Activated CD8-positive, alpha-beta memory T cell treated with anti-CD3 and anti-CD28 coated beads for 4 hours (primary cell): ENCODE data around the gene ALK.

ENCODE experiments used
- DNase-seq, 2 donors: peaks; one replicate each; pipeline ENCODE4 v3.0.0-alpha.2; 2020; ENCODE audit warnings: low read depth in 2 of 2

Gene ALK

GRCh38 chr2:29528891-29529520 is 392.4 kb downstream of the ALK start:
- DNase-seq: no peak

DNA sequence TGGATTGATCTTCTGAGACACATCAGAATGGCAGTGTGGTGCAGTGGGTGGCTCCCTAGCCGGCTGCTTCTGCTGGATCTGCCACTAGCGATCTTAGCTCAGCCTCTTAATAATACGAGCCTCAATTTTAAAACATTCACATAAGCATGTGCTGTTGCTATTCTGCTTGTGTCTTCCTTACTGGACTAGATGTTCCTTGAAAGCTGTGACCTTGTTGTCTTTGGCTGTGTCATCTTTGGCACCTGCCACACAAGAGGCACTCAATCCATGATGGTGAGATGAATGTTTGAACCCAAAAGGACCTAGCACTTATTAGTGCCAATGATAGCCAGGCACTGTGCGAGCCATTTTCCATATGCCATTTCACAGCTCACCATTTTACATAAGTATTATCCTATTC is 393.0 kb downstream of the ALK start:
- DNase-seq: no peak

GRCh38 chr2:29527947-29528346 is 393.4 kb downstream of the ALK start:
- DNase-seq: no peak

DNA sequence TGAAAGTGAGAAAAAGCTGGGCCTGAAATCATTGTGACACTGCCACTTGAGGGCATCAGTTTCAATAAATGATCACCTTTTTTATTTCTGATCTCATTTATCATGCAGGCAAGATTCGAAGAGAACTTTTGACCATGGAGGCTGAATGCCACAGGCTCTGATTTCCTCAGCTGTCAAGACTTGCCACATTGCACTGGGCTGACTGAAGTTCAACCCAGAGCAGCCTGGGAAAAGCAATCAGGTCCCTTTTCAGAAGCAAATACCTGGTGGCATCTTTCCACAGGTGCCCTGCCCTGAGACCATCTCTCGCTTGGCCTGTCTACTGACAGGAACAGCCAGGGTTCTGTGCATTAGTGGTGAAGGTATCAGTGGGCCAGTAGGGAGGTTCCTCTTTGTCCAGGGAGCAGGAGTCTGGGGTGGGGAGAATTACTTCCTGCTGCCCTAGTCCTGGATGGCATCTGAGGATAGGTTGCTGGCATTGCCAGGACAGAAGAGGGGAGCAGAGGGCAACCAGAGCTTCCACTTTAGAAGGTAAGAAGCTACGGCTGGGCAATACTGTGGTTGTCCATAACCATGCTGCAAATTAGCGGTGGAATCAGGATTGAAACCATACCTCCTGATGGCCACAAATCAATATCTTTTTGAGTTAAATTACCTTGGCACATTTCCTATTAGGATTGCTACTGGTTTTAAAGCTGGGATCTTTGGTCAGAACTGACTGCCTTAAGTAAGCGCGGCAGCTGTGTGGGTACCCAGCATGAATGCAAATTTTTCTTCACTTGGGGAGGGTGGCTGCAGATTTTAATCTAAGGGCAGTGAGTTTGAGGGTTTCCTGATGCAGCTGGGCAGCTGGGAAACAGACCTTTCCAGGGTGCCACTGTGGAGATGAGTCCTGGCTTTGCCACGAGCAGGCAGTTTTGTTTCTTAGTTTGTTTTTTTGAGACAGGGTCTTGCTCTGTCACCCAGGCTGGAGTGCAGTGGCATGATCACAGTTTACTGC is 394.5 kb downstream of the ALK start:
- DNase-seq: no peak

DNA sequence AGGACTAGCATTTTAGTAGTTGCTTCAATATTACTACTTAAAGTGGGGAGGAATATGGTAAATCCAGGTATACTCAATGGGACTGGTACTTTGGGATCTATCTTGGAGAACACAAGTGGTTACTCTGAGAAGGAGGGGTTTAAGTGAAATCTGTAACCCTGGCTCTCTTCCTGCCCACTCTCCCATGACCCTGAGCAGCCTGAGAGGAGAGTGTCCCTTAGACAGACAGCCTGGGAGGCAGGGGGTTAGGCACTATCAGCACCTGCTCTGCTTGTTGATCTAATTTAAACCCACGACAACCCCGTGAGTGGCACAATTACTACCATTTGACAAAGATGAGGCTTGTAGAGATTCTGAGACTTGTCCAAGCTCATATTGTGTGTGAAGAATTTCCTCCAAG is 395.5 kb downstream of the ALK start:
- DNase-seq: no peak

DNA sequence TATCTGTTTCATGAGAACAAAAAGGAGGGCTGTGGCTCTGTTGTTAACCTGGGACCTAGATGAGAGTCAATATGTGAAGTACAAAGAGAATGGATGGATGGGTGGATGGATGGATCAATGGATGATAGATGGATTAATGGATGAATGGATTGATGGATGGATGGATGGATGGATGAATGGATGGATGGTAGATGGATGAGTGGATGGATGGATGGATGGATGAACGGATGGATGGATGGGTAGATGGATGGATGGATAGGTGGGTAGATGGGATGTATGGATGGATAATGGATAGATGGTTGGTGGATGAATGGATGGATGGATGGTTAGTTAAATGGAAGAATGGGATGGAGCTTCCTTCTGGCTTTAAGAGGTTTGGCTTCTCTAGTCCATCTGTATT is 396.7 kb downstream of the ALK start:
- no peak for DNase-seq

- no peak for DNase-seq
Measured at GRCh38 chr2:29522951-29523669, 398.3 kb downstream of the ALK start.

DNA sequence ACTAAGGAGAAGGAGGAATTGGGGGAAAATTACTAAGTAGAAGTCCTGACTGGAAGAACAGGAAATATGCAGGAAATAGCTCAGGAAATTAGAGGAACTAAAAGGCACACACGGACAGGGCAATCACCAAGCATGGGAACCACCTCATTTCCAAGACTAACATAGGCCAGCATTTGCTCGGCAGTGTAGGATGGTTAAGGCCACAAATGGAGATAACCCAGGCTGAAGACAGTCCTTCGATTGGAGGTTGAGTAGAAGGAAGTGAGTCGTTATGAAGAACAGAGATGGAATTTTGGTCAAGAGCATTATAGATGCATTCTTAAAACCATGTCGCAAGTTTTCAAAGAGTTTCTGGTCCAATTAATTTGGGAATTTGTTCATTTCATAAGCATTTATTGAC is 401.4 kb downstream of the ALK start:
- DNase-seq: no peak

- DNase-seq: no peak
Measured at GRCh38 chr2:29519338-29519925, 402.0 kb downstream of the ALK start.

DNA sequence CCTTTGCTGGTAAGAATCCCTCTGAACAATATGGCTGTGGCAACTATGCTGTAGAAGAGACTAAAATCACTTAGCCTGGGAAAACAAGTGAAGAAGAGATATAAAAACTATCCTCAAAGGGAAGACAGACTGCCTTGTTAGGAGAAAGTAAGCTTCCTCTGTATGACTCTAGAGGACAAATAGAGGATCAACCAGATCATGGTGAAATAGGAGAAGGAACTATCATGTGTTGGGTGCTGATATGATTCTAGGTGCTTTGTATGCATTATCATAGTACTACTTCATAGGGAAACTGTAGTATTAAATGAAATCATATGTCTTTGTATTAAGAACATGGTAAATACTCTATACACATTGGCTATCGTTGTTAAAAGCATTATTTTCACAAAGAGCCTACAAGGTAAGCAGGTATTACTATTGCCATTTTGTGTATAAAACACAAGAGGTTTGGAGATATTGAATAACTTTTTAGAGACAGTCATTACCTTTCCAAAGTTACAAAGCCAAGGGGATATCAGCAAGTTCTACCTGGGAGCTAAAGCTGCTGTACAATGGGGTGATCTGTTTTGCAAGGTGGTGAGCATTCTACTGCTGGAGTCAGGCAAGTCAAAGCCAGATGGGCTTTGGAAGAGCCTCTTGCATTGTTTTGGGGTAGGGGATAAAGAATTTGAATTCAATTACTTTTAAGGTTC is 402.6 kb downstream of the ALK start:
- no peak for DNase-seq

DNA sequence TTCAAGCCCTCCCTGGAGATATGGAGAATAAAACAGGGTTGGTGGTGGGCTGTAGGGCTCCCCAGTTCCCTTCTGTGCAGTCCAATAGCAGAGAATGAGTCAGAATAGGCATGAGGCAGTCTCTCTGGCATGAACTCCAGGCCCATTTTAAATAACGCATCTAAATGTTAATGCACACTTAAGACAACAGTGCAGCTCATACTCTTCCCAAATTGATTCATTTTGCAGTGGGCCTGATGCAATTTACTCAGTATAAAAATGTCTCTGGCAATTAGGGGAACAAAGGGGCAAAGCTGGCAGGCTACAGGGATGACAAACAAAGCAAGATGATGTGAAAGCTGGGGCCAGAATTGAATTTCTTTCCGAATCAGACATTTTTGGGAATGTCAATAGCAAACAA is 403.4 kb downstream of the ALK start:
- no peak for DNase-seq

GRCh38 chr2:29517413-29517812 is 404.0 kb downstream of the ALK start:
- no peak for DNase-seq

DNA sequence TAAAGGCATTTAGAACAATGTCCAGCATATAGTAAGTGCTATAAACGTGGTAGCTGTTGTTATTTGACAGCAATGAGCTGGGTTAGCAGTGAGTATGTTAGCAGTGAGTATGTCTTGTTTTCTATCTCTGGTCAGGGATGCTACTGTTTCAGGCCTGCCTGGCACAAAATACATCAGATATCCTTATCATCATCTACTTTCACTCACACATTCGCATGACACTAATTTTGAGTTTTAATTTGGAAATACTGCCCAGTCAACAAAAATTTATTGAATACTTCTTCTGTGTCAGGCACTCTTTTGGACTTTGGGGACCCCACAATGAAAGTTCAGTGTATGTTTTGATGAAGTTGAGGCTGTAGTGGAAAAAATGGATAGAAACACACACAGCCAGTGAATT is 404.6 kb downstream of the ALK start:
- no peak for DNase-seq

- DNase-seq: no peak
Measured at GRCh38 chr2:29509878-29510277, 411.5 kb downstream of the ALK start.

DNA sequence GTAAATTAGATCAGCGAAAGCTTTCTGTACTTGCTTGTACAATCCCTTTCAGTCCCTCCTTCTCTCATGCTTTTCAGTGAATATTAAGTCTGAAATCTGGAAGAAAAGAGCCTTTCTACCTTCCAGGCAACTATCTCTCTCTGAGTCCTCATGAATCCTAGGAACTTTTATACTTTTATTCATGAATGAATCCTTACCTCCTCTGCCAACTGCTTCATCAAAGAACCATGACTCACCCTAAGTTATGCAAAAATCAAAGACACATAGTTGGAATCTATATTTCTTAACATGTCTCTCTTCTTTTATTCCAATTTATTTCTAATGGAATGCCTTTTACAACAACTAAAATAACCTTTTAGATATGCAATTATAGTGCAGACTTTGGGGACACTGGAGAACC is 412.0 kb downstream of the ALK start:
- DNase-seq: no peak

DNA sequence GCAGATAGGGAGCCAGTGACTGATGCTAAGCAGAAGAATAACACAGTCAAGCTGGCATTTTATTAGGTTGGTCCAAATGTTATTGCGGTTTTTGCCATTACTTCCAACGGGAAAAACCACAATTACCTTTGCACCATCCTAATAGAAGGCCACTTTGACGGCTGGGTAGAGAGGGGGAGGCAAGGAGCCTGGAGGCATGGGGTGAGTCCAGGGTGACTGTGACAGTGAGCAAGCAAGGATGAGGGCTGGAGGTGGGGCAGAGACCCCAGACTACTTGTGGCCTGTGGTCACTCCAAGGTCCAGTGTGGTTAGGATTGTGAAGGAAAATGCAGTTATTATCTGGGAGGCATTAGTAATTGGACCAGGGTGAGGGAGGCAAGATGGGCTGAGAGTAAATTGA is 416.6 kb downstream of the ALK start:
- DNase-seq: no peak

DNA sequence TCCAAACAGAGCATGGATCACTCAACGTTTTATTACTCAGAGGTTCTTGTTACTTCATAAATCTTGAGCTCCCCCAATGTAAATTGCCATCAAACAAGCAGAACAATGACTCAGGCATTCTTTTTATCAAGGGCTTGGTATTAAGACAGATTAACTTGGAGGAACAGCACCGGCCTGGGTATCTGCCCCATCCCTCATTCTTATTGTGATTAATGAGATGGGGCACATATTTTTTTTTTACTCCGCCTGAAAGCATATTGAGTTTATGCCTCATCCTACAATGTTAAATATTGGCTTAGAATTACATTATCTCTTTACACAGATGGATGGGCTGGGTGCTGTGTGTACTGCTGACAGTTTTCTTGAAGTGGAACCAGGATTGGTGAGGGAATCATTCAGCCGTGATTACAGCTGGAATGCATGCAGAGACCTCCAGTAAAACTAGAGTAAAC is 418.9 kb downstream of the ALK start:
- DNase-seq: no peak

DNA sequence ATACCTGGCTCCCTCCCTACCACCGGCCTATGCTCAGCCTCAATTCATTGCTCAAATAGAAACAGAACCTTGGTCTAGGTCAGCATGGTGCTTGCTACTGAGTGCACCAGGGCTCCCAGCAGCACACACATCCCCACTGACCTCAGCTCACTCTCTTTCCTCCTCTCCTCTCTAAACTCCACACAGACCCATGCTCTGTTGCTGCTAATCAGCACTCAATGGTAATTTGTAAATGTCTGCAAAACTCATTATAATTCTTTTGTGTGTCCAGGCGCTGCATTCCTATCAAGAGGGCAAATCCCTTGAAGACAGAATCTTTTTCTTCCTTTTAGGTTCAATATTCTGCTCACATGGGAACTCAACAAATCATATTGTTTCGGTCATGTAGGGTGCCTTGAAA is 424.0 kb downstream of the ALK start:
- DNase-seq: no peak

GRCh38 chr2:29496198-29496597 is 425.2 kb downstream of the ALK start:
- DNase-seq: no peak

GRCh38 chr2:29495536-29496060 is 425.8 kb downstream of the ALK start:
- DNase-seq: no peak

DNA sequence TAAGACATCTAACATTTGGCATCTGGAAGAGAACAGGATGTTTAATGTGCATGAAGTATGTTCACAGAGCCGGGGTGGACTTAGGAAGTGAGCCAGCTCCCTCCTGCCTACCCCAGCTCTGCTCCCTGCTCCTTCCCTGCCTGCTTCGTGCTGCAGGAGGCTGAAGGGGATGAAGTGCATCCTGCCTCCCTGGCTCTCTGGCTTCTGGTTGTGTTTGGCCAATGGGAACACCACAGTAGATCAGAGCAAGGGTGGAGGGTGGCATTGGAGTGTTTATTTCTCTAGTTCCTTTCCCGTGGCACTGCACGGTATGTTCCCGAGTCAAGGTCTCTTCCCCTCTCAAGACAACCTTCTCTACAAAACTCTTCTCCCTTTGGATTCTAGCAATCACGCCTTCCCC is 426.3 kb downstream of the ALK start:
- no peak for DNase-seq
